ENCODE results near the gene CUL5.

DNA sequence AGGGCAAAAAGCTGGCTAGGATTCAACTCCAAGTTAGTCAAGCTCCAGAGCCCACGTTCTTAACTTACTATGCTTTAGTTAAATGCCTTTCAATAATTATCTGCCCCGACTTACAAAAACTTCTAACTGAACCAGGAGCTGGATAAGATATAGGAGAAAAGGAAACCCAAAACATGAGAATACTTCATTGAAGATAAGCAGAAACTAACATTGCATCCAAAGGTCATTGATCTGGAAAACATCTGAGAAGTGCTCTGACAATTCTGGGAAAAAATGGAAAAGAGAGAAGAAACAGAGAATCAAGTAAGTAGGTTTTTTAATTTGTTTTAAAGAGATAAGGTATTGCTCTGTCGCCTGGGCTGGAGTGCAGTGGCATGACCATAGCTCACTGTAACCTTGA lies 139.9 kb downstream of the CUL5 start:
- TF ChIP-seq CTCF (conservative IDR thresholded peaks at IDR 0.05) (no peak), EZH2 (IDR thresholded peaks at IDR 0.05; ENCODE audit: low read depth) (no peak)
